ENCODE measurements around the gene WDR1. TPM values are rescaled to one million over a fixed set of nuclear protein-coding genes. Genes with fewer than 3 reads are reported as not detected.

The WDR1 gene
- total RNA-seq, 1 experiment from 2014 or later = 367 TPM

- Mint-ChIP-seq H3K4me1 (peaks cover 30% of the 10 kb centered on the region in 2 experiments), H3K27ac (no peak overlapping the region; a peak in 1 of 7 replicates), H3K36me3 (ENCODE audit: insufficient read depth in 1 of 3, low read depth in 3 of 3) (peaks cover 0 to 3% (median 0%) of the 10 kb centered on the region in 3 experiments; a peak in 1 of 7 replicates), H3K27me3 (ENCODE audit: low read depth) (peaks cover 8% of the 10 kb centered on the region), H3K4me3 (no peak overlapping the region), H3K9me3 (no peaks in the 10 kb centered on the region)
- Histone ChIP-seq H3K9me3 (ENCODE audit: control insufficient read depth, low read depth, low read length) (no peaks in the 10 kb centered on the region), H4K91ac (ENCODE audit: insufficient read length, low read depth, low read length) (no peak overlapping the region), H3K14ac (ENCODE audit: insufficient read depth, low read length) (no peak overlapping the region; the same call in 1 of the 2 replicates), H3K4me1 (ENCODE audit: insufficient read depth, low read length) (peaks cover 2% of the 10 kb centered on the region; the same call in 1 of the 2 replicates), H2BK15ac (ENCODE audit: low read depth, low read length) (no peak overlapping the region), H3K23me2 (ENCODE audit: insufficient read length, low read depth, low read length, poor library complexity, severe bottlenecking) (no peaks in the 10 kb centered on the region), H3T11ph (ENCODE audit: low read length) (no peak overlapping the region), H3K27ac (ENCODE audit: insufficient read length, low read depth, low read length) (no peak overlapping the region), H4K8ac (replicated peaks; ENCODE audit: insufficient read length, low read depth, low read length) (no peak overlapping the region), H2BK120ac (ENCODE audit: low read depth, low read length, poor library complexity, severe bottlenecking) (no peak overlapping the region), H2AK5ac (ENCODE audit: insufficient read length, low read length) (no peak overlapping the region), H3K9ac (ENCODE audit: extremely low read depth, insufficient read length, low read length) (no peak overlapping the region), H2BK5ac (ENCODE audit: insufficient read length, low read length) (no peak overlapping the region), H3K56ac (ENCODE audit: insufficient read length, low read depth, low read length) (no peak overlapping the region), H2BK12ac (ENCODE audit: insufficient read length, low read depth, low read length) (no peak overlapping the region), H3K4ac (ENCODE audit: low read depth, low read length) (no peak overlapping the region), H3K79me2 (ENCODE audit: insufficient read depth, low read length) (no peaks in the 10 kb centered on the region), H4K20me1 (ENCODE audit: control insufficient read depth, insufficient read depth, insufficient read length) (no peaks in the 10 kb centered on the region), H4K5ac (ENCODE audit: insufficient read length, low read depth, low read length) (no peak overlapping the region), H2BK20ac (ENCODE audit: low read depth, low read length, poor library complexity, severe bottlenecking) (no peak overlapping the region), H3K79me1 (ENCODE audit: insufficient read depth, low read depth, low read length, poor library complexity, severe bottlenecking) (no peaks in the 10 kb centered on the region), H3K4me2 (ENCODE audit: insufficient read depth, insufficient read length, low read length) (no peak overlapping the region), H3K18ac (ENCODE audit: insufficient read length, low read depth, low read length) (no peak overlapping the region), H3K27me3 (ENCODE audit: insufficient read depth, low read length) (no peaks in the 10 kb centered on the region), H3K23ac (ENCODE audit: insufficient read length, low read depth, low read length) (no peak overlapping the region), H2AFZ (ENCODE audit: low read length) (no peak overlapping the region)
- WGBS (ENCODE audit: extremely low coverage, insufficient read length, low lambda C conversion rate) = no CpG with 5 or more reads among the region's 11 CpGs
- no peak for DNase-seq
- no peak for TF ChIP-seq CTCF (conservative IDR thresholded peaks at IDR 0.05)
Observed at GRCh38 chr4:10051517-10052135, 65.0 kb downstream of the WDR1 start.

Measured in H9 (cell line).